Left colon (tissue), 2 donors: ENCODE measurements around the gene METTL17. TPM values are rescaled to one million over a fixed set of nuclear protein-coding genes. Genes with fewer than 3 reads are reported as not detected.
"Not testable (repeated sequence)": the region's sequence is repeated elsewhere in the genome, so short reads cannot be mapped to it uniquely, and the experiment has no call there.

Source experiments
- ATAC-seq: fragments of 200-7000 bp; cut with Tn5 transposase; one replicate; pipeline ENCODE4 v1.9.1; 2020; ENCODE audit warnings: mild to moderate bottlenecking, moderate library complexity
- DNase-seq, 2 donors: peaks; one replicate each; pipeline ENCODE4 v3.0.0-alpha.2; 2020
- intact Hi-C, 2 donors: fragments of 100-400 bp; cut with DNase I in 1 of 2; cut with micrococcal nuclease in 1 of 2; formaldehyde crosslinking; loops; one replicate each; pipeline versions ENCODE4 v1.11.2 to v1.14.0; 2022; cut with DNase I, micrococcal nuclease
- total RNA-seq, 2 donors: library from RNA; stranded (reverse); fragmentation: NEBNext Ultra II Directional; extraction: Animal tissue kit (Norgen Biotek cat#: 25700); gene quantifications; one replicate each; pipeline ENCODE4 v1.2.1, GENCODE V29; 2021
- donor health status: DM: no; HTN: no; CAD: no.
- donor health status: DM: yes; HTN: yes; CAD: no.

The METTL17 gene
- total RNA-seq, 2 donors from 2014 or later, result 48.4 to 65.1 TPM

DNA sequence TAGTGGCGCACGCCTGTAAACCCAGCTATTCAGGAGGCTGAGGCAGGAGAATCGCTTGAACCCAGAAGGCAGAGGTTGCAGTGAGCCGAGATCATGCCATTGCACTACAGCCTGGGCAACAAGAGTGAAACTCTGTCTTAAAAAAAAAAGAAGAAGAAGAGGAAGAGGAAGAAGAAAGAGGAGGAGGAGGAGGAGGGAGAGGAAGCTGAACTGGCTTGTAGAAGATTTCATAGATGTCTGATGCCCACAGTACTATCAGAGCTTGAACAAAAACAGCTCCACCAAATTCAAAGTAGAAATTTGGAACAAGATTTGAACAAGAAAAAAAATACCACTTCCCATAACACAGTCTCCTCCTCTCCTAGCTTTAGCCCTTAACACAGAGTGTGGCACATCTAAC lies 4.1 kb upstream of the METTL17 start:
- ATAC-seq, intact Hi-C loops, DNase-seq: not testable (repeated sequence)

GRCh38 chr14:20986811-20987210 lies 3.0 kb upstream of the METTL17 start:
- no peak for DNase-seq
- no peak for ATAC-seq

DNA sequence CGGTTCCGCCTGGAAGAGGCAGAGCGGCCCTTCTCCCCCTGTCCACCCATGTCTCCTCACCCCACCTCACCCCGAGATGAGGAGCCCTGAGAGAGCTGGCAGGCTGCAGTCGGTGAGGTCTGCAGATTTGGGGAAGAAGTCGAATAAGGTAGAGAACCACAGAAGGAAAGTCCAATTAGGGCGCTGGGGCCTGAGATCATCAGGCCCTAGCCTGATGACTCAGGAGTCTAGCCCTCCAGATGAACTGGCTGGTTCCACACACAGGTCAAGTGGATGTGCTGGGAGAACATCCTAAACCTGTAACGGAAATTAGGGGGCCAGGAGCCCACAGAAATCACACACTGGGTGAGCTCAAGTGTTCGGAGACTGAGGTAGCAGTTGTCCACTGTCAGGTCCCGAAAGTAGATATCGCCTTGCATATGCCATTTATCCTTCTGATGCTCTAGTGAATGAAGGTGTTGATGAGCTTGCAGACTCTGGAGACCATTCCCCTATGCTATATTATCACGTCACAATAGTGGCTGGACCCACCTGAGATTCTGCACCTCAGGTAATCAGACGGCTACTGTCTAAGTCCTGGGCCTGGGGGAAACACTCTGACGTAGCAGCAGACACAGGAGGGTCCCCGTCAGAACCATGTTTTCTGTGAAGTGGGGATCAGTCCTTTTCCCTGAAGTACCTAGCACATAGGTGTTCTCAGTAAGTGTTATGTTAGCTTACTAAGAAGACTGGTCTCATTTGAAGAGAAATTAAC lies 886 bp upstream of the METTL17 start:
- ATAC-seq (no peak), DNase-seq (no peak)
- intact Hi-C loops, result no loop called here

More at GRCh38 chr14:20986811-20987210, 3.0 kb upstream of the METTL17 start:
- intact Hi-C loops, result no loop called here

DNA sequence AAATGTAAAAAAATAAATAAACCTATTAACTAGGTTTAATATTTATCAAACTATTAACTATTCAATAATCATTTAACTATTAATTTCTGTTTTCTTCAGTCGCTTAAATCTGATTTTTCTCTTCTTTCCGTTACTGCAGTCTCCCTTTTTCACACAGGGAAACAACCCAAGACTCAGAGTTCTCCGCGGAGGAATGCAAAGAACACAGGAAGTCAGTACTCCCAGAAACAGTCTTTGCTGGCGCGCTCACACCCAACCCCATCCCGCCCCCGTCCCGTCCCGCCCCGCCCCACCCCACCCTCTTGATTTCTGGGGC lies 351 bp upstream of the METTL17 start:
- intact Hi-C loops, result no loop called here
- DNase-seq, result no peak
- no peak for ATAC-seq

DNA sequence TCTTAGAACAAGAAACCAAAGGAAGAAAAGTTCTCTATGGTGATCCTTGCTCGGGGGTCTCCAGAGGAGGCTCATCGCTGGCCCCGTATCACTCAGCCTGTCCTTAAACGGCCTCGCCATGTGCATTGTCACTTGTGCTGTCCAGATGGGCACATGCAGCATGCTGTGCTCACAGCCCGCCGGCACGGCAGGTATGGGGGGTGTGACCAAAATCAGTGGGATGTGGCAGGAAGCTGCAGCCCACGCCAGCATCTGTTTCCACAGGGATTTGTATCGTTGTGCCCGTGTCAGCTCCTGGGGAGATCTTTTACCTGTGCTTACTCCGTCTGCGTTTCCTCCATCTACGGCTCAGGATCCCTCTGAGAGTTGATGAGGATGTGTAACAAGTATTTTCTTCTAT lies 6.7 kb downstream of the METTL17 start:
- DNase-seq (no peak), ATAC-seq (no peak)
- intact Hi-C loops, result no loop called here

DNA sequence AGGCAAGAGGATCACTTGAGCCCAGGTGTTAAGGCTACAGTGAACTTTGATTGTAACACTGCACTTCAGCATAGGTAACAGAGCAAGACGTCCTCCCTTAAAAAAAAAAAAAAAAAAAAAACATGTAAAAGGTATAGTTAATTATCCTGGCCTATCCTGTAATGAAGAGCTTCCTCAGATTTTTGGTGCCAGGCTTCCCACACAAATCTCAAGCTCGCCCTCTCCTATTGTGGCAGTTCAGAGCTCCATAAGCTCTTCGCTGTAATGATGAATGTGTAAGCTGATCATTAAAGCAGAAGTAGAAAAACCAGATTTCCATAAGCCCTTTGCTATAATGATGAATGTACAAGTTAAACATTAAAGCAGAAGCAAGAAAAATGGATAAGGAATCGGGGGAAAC lies 7.3 kb downstream of the METTL17 start:
- peak; percentile 33 for ATAC-seq
- no peak for DNase-seq
- intact Hi-C loops, result no loop called here

DNA sequence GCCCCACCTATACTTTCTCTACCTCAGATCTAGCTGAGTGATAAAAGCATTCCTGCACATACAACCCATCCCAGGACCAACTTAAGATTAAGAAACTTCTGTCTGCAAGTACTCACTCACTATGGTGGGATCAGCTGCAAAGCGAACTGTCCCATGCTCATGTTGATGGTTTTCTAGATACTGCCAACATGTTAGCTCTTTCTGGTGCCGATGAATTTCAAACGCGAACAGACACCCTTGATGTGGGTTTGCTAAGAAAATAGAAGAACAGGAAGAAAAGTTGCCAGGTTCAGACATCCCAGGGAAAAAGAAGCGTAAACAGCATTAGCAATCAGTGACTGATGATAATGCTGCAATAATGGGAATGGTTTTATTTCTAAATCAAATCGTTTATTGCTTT lies 7.8 kb downstream of the METTL17 start:
- no peak for ATAC-seq
- intact Hi-C loops, result no loop called here
- DNase-seq, result no peak

DNA sequence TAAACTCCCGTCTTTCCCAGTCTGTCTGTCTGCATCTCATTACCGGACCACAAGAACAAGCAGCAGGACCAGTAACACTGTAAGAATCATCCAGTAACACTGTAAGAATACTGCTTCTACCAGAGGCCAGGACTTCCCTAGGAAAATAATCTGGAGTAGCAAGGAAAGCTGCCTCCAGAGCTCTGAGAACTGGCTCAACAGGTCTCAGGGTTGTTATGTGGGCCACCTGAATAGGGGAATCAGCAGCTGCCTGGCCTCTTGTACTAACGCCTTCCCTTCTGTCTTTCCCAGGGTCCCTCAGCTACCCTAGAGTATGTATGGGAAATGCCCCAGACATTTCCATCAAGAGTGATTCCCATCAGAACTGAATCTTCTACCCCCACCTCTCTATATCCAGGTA lies 8.4 kb downstream of the METTL17 start:
- ATAC-seq (peak; percentile 46), DNase-seq (no peak)
- intact Hi-C loops, result no loop called here

DNA sequence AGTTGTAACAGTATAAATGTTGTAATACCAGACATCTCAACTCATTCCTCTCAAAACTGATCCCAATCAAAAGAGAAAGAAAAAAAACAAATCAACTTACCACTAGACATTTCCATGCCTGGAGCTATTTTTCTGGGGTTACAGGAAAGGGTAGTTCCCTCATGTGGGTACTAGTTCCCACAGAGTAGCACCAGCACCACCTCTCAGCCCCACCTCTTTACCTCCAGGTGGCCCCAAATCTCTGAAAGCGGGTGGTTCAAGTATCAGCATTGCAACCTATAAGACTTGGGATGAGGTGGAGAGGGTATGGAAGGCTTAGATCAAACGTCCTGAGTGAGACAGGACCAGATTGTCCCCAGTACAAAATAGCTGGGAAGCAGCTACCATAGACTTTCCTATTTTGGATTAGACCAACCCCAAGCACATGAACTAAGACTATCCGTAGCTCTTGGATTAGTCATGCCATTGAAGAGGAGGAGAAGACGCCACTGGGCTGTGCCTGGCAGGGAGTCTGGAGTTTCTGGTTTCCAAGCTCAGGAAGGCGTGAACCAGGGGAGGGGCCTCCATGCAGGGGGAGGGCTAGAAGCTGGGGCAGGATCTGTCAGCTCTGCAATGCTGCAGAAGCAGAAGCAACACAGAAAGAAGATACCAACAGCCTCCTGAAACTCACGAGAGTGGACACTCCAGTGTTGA lies 9.0 kb downstream of the METTL17 start, which contains the start of gene SLC39A2:
Gene SLC39A2, plus strand, starts transcription at position 620 of the 693 bp plus-strand sequence. CDS start 154 bp downstream, outside the sequence.
- intact Hi-C loops, result no loop called here
- DNase-seq (peak; percentile 79 to 84), ATAC-seq (peak; percentile 75)

DNA sequence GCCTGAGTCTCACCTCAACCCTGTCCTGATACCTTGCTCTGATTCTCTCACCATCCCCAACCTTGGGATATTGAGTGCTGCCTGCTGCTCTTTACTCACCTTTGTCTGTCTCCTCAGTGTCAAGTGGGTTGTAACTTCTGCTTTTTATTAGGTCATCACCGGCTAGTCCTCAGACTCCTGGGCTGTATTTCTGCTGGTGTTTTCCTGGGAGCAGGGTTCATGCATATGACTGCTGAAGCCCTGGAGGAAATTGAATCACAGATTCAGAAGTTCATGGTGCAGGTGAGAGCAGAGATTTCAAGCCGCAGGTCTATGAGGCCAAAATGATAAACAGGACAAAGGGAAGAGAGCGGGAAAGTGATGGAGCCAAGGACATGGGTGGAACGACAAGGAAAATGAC lies 9.8 kb downstream of the METTL17 start:
- intact Hi-C loops, result no loop called here
- peak; percentile 21 for ATAC-seq
- no peak for DNase-seq

GRCh38 chr14:21001218-21001617 lies 11.4 kb downstream of the METTL17 start:
- intact Hi-C loops, result no loop called here
- DNase-seq (peak; percentile 52), ATAC-seq (peak; percentile 38)

DNA sequence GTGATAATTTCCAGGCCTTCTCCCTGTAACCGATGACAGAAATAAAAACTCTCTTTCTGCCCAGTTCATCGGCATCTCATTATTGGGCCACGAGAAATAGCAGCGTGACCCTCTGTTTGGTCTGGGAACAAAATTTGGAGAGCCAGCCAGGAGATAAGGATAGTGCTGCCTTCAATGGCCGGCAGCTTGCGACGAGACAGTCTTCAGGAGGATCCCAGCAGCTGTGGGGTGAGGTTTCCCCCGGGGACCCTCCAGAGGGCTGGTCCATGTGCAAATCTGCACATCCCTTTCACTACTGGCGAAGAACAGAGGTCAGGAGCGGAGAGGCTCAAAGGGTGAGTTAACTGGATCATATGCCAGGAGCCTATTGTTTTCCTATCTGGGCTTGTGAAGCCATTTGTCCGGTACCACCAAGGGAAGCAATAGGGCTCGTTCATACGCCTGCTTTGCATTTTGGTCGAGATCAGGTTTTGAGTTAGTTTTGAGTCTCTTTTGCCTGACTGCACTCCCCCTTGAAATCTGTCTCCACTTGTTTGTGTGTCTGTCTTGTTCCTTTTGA lies 14.1 kb downstream of the METTL17 start:
- no peak for DNase-seq
- ATAC-seq, result no peak
- intact Hi-C loops, result no loop called here

- ATAC-seq, DNase-seq: not testable (repeated sequence)
- intact Hi-C loops, result loop anchor here (5.0 to 10.0 kb wide), 3 partner anchors 43 to 98 kb away; partner anchors contain the start of gene ZNF219 (in 1 of the 2)
Observed at GRCh38 chr14:21009721-21010120, 19.9 kb downstream of the METTL17 start.

DNA sequence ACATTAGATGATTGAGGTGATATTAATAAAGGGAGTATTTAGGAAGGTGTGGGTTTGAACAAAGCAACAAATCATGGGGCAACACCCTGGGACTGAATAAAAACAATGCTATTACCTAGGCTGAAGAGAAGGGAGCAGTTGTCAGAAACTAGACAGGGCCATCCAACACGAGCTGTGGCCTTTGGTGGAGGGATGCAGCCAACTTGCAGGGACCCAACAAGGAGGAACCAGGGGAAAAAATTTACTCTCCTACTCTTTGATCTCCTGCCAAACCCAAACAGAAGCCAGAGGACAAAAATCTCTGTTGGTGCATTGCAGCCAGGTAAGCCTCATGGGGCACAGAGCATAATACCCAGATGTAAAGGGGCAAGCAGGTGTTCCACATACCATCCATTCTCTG lies 21.4 kb downstream of the METTL17 start:
- ATAC-seq, result no peak
- DNase-seq, result no peak
- intact Hi-C loops, result loop anchor here (5.0 to 10.0 kb wide), 3 partner anchors 41 to 96 kb away; partner anchors contain the start of gene ZNF219 (in 1 of the 2)

DNA sequence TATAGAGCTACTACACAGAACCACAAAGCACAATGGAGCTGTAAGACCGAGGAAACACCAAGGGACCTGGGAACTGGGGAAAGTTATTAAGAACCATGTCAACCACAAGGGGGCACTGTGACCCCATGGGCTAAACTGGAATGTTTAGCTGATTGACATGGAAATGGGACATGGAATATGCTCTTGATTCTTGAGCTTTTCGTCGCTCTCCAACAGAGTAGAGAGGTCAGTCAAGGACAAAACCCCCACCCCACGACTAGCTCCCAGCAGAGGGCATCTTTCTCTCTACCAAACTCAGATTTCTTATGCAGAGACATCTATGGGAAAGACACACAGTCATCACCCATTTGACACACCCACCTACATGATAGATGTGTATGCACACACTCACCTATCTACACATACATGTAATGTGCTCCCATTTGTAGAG lies 25.0 kb downstream of the METTL17 start:
- intact Hi-C loops, result loop anchor here (5.0 to 10.0 kb wide), 3 partner anchors 38 to 93 kb away; partner anchors contain the start of gene ZNF219 (in 1 of the 2)
- peak; percentile 84 for ATAC-seq
- peak; percentile 77 to 89 for DNase-seq

DNA sequence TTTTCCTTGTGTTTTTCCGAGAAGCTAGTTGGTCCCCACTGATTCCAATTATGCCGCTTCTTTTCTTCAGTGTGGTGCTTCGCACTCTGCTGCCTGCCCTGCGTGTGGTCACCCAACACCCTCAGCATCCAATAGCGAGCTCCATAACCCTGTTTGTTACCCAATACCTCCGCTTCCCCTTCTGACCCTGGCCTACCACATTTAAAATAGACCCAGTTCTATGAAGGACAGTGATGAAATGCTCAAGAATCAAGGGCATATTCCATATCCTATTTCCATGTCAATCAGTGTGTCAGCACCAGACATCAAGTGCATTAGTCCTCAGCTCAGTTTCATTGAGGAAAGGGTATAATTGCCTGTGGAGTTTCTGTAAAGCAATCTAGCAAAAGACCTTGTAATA lies 25.5 kb downstream of the METTL17 start:
- intact Hi-C loops, result loop anchor here in 1 of 2 donors (10.0 kb wide), 1 partner anchor 79 kb away; the partner anchor contains the start of gene ZNF219
- DNase-seq, result no peak
- ATAC-seq, result no peak

DNA sequence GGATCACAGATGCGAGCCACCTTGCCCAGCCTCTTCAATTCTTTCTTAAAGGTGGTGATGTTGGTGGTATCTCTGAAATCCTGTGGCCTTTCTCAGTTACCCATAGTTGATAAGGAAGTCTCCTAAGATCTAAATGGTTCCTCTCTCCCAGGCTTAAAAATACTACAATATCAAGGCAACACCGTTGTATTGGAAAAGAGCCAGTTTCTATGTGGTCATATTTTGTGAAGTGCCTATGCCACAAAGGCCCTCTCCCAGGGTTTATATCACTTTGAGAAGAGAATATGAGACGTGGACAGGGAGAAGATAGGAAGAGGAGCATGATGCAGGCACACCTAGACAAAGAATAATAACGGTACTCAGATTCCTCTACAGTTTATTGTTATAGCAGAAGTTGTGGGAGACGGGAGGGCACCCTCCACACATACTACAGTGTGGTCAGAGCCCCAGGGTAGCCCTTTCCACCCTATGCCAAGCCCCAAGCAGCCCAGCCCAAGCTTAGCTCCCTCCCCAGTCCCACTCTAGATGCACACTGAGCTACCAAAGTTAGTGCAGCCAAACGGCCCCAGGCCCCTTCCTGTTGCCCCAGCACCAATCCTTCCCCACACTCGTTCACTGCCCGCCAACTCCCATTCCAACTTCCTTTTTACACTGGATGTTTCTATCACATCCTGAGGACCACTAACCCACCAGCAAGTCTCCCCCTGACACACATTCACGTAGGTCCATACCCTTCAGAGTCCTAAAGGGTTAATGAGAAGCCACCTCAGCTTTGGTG lies 26.8 kb downstream of the METTL17 start:
- intact Hi-C loops, result loop anchor here in 1 of 2 donors (10.0 kb wide), 1 partner anchor 78 kb away; the partner anchor contains the start of gene ZNF219
- no peak for DNase-seq
- no peak for ATAC-seq

- no peak for DNase-seq
- no peak for ATAC-seq
- intact Hi-C loops, result loop anchor here in 1 of 2 donors (10.0 kb wide), 1 partner anchor 77 kb away; the partner anchor contains the start of gene ZNF219
Observed at GRCh38 chr14:21017528-21018245, 27.9 kb downstream of the METTL17 start.
